PFSK-1 (cell line): ENCODE results near the gene TMEM87A.

ENCODE experiments used
- POLR2AphosphoS5 ChIP-seq: IDR thresholded peaks from 2 replicates; pipeline ENCODE4 v1.6.1; 2012; ENCODE audit warnings: low read depth, mild to moderate bottlenecking, control low read depth, low read length, moderate library complexity
- SIN3A ChIP-seq: IDR thresholded peaks from 2 replicates; pipeline ENCODE4 v1.6.1; 2012; ENCODE audit warnings: mild to moderate bottlenecking, low read length, moderate library complexity, borderline replicate concordance; ENCODE audit not compliant: insufficient read depth

- TF ChIP-seq POLR2AphosphoS5 (no peak), SIN3A (no peak)
These were observed 41.6 kb upstream of the TMEM87A start for GRCh38 chr15:42314818-42315217.
